Measurements from ENCODE around the gene SLC12A7. TPM values are rescaled to one million over a fixed set of nuclear protein-coding genes. Genes with fewer than 3 reads are reported as not detected.

Gene SLC12A7
- total RNA-seq, 1 experiment from 2014 or later: 30.8 TPM

DNA sequence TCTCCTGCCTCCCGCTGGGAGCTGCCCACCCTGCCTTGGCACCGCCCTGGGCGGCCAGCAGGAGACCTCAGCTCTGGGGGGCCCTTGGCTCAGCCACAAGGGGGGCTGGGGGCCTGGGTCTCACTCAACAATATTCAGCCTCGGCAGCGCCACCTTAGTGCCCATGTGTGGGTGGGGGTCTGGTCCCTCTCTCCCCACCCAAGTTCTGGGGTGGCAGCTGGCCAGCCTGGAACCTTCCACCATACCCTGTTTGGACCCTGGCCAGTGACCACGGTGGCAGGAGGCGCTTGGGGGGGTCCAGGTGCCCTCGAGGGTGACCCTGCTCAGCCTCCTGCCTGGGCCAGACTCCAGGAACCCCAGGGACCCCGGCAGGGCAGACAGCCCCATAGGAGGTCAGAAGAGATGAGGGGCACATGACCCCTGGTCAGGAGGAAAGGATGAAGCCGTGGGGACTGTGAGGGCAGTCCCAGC lies 81.0 kb downstream of the SLC12A7 start:
- no peaks in the 10 kb centered on the region for H3K4me1 ChIP-seq (ENCODE audit: insufficient read depth, low read length)
- no peak overlapping the region for H3K4ac ChIP-seq (ENCODE audit: low read depth, low read length)
- no peak overlapping the region for H3K4me2 ChIP-seq (ENCODE audit: insufficient read depth, insufficient read length, low read length)
- WGBS (ENCODE audit: extremely low coverage, insufficient read length, low lambda C conversion rate): no CpG with 5 or more reads among the region's 10 CpGs
- no peaks in the 10 kb centered on the region for H3K27me3 Mint-ChIP-seq (ENCODE audit: low read depth)
- peaks cover 0 to 10% of the 10 kb centered on the region in 2 experiments; a peak in 1 of 4 replicates for H3K4me1 Mint-ChIP-seq
- H3K18ac ChIP-seq (ENCODE audit: insufficient read length, low read depth, low read length): no peak overlapping the region
- H3K9ac ChIP-seq (ENCODE audit: extremely low read depth, insufficient read length, low read length): no peak overlapping the region
- no peaks in the 10 kb centered on the region for H3K79me1 ChIP-seq (ENCODE audit: insufficient read depth, low read depth, low read length, poor library complexity, severe bottlenecking)
- no peaks in the 10 kb centered on the region for H4K20me1 ChIP-seq (ENCODE audit: control insufficient read depth, insufficient read depth, insufficient read length)
- H2BK12ac ChIP-seq (ENCODE audit: insufficient read length, low read depth, low read length): no peak overlapping the region
- no peak overlapping the region for H3T11ph ChIP-seq (ENCODE audit: low read length)
- H2BK120ac ChIP-seq (ENCODE audit: low read depth, low read length, poor library complexity, severe bottlenecking): no peak overlapping the region
- no peaks in the 10 kb centered on the region for H3K27me3 ChIP-seq (ENCODE audit: insufficient read depth, low read length)
- H2BK20ac ChIP-seq (ENCODE audit: low read depth, low read length, poor library complexity, severe bottlenecking): no peak overlapping the region
- TF ChIP-seq, protein P1, sequence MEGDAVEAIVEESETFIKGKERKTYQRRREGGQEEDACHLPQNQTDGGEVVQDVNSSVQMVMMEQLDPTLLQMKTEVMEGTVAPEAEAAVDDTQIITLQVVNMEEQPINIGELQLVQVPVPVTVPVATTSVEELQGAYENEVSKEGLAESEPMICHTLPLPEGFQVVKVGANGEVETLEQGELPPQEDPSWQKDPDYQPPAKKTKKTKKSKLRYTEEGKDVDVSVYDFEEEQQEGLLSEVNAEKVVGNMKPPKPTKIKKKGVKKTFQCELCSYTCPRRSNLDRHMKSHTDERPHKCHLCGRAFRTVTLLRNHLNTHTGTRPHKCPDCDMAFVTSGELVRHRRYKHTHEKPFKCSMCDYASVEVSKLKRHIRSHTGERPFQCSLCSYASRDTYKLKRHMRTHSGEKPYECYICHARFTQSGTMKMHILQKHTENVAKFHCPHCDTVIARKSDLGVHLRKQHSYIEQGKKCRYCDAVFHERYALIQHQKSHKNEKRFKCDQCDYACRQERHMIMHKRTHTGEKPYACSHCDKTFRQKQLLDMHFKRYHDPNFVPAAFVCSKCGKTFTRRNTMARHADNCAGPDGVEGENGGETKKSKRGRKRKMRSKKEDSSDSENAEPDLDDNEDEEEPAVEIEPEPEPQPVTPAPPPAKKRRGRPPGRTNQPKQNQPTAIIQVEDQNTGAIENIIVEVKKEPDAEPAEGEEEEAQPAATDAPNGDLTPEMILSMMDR (conservative IDR thresholded peaks at IDR 0.05): no peak
- no peak overlapping the region for H2AK5ac ChIP-seq (ENCODE audit: insufficient read length, low read length)
- no peak overlapping the region for H3K4me3 Mint-ChIP-seq
- H2AFZ ChIP-seq (ENCODE audit: low read length): no peak overlapping the region
- no peaks in the 10 kb centered on the region for H3K23me2 ChIP-seq (ENCODE audit: insufficient read length, low read depth, low read length, poor library complexity, severe bottlenecking)
- no peak overlapping the region for H4K8ac ChIP-seq (replicated peaks; ENCODE audit: insufficient read length, low read depth, low read length)
- no peak overlapping the region for H3K14ac ChIP-seq (ENCODE audit: insufficient read depth, low read length)
- no peaks in the 10 kb centered on the region for H3K9me3 Mint-ChIP-seq
- H3K56ac ChIP-seq (ENCODE audit: insufficient read length, low read depth, low read length): no peak overlapping the region
- no peak overlapping the region for H3K27ac ChIP-seq (ENCODE audit: insufficient read length, low read depth, low read length)
- peaks cover 0 to 2% (median 0%) of the 10 kb centered on the region in 3 experiments; a peak in 1 of 7 replicates for H3K36me3 Mint-ChIP-seq (ENCODE audit: insufficient read depth in 1 of 3, low read depth in 3 of 3)
- H3K79me2 ChIP-seq (ENCODE audit: insufficient read depth, low read length): no peaks in the 10 kb centered on the region
- H2BK15ac ChIP-seq (ENCODE audit: low read depth, low read length): no peak overlapping the region
- no peak overlapping the region for H3K27ac Mint-ChIP-seq
- no peak overlapping the region for H2BK5ac ChIP-seq (ENCODE audit: insufficient read length, low read length)
- no peak overlapping the region for H4K91ac ChIP-seq (ENCODE audit: insufficient read length, low read depth, low read length)
- no peak for DNase-seq
- no peaks in the 10 kb centered on the region for H3K9me3 ChIP-seq (ENCODE audit: control insufficient read depth, low read depth, low read length)
- no peak overlapping the region for H4K5ac ChIP-seq (ENCODE audit: insufficient read length, low read depth, low read length)
- H3K23ac ChIP-seq (ENCODE audit: insufficient read length, low read depth, low read length): no peak overlapping the region

All from H9 (cell line).